Activated CD8-positive, alpha-beta memory T cell treated with anti-CD3 and anti-CD28 coated beads for 24 hours (primary cell): ENCODE data around the gene TLE3.

Experiments used
- DNase-seq: peaks from one replicate; pipeline ENCODE4 v3.0.0-alpha.2; 2020

TLE3 gene

DNA sequence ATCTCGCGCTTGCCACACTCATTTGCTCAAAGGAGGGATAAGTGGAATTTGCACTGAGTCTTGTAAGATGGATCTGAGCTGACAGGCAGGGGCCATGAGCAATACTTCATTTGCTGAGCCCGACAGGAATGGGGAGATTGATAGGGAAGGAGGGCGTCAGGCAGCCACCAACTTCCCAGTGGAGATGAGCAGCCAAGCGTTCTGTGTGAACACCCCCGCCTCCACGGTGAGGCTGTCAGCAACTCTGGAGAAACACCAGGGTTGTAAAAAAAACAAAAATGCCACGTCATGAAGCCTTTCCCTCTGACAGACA is 36.8 kb downstream of the TLE3 start:
- no peak for DNase-seq

GRCh38 chr15:70060214-70060992 is 37.3 kb downstream of the TLE3 start:
- DNase-seq, result no peak

- no peak for DNase-seq
Observed at GRCh38 chr15:70059476-70060213, 38.1 kb downstream of the TLE3 start.

GRCh38 chr15:70058642-70059360 is 38.9 kb downstream of the TLE3 start:
- no peak for DNase-seq

- DNase-seq, result no peak
Observed at GRCh38 chr15:70057931-70058641, 39.6 kb downstream of the TLE3 start.

GRCh38 chr15:70056091-70056680 is 41.5 kb downstream of the TLE3 start:
- DNase-seq, result no peak

- DNase-seq, result no peak
Observed at GRCh38 chr15:70055601-70056051, 42.1 kb downstream of the TLE3 start.

DNA sequence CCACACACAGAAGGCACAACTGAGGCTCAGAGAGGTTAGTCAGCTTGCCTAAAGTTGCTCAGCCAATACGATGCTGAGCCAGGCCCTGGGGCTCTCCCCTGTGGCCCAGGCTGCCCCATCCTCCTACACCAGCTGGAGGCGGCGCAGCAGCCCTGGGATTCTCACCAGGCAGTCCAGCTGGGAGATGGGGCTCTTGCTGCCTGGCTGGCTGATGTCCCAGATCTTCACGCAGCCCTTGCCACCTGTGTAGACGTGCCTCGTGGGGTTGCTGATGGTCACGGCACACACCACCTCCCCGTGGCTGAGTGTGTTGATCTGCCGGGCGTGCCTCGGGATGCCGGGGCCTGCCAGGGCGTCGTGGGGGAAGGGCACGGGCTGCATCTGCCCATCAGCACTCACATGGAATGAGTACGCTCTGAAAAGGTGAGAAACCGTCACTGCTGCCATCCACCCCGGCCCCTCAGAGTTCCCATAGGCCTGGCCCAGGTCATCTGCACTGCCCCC is 42.8 kb downstream of the TLE3 start:
- no peak for DNase-seq

GRCh38 chr15:70054366-70054765 is 43.4 kb downstream of the TLE3 start:
- DNase-seq, result no peak

- DNase-seq, result no peak
Observed at GRCh38 chr15:70053716-70054229, 43.9 kb downstream of the TLE3 start.

DNA sequence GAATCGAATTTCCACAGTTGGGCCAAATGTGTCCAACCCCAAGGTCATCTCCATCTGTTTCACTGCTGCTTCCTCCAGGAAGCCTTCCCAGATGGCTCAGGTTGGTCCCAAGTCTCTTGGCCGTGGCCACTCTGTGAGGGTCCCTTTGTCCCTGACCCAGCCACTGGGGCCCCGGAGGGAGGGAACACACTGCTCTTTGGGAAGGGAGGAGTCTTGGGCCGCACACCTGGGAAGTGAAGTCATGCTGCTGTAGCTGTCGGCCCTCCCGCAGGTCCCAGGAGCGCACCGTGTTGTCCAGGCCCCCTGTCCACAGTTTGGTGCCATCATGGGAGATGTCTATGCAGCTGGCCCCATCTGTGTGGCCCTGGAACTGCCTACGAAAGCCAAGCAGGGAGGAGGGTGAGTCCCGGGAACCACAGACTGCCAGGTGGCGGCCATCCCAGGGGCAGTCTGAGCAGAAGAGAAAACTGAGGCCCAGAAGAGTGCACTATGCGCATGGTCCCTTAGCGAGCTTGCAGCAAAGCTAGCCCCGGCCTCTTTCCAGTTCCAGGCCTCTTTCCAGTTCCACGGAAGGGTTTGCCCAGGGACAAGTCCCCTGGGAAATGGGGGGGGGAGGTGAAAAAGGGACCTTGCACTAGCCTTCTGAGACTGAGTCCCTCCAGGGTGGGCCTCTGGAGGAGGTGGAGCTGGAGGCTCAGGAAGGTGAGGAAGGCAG is 44.6 kb downstream of the TLE3 start:
- DNase-seq, result no peak

DNA sequence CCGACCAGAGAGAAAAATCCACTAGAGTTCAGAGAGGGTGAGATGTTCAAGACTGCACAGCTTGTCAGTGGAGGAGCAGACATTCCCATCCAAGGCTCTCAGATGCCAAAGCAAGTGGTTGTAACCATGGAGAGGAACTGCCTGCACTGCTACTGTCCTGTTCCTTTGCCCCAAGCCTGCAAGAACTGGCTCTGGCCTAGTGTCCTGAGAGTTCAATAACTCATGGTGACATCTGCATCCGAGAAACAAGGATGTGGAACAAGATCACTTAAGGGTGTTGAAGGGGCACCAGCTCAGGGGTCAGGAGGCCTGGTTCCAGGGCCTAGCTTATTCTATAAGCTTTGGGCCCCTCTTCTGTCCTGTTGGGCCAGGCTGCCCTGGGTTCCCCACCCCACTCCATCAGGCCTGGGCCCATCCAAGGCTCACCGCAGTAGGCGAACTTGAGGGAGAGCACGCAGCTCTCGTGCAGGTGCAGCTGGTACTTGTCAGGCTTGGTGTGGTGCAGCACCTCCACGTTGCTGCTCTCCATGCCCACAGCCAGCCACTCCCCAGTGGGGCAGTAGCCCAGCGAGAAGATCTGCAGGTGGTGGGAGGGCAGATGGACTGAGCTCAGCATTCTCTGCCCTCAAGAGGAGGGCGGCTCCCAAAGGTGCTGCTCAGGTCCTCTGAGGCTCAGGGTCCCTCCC is 45.6 kb downstream of the TLE3 start:
- DNase-seq, result no peak

GRCh38 chr15:70050970-70051369 is 46.7 kb downstream of the TLE3 start:
- DNase-seq, result no peak

GRCh38 chr15:70050441-70050840 is 47.3 kb downstream of the TLE3 start:
- no peak for DNase-seq

DNA sequence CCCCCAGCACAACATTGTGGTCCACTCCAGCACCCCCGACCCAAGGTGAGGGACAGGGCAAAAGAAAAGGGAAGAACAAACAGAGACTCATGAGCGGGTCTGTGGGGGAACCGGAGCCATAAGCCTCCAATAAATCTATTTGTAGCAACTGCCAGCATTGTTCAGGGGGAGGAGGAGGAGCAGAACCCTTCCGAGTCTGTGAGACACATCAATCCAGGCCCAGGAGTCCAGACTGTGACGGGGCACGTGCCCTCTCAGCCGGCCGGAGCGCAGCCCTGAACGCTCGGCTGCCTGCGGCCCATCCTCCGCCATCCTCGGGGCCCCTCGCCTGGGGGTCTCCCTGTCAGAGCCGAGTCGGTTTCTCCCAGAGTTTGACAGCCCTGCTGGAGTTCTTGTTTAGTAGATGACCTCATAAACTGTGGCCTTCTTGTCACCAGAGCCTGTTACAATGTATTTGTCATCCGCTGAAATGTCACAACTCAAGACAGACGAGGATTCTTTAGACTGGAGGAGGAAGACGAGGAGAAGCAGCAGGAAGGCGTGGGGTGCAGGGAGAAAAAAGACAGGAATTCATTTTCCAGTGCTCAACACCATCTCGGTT is 47.9 kb downstream of the TLE3 start:
- no peak for DNase-seq

- DNase-seq, result no peak
Observed at GRCh38 chr15:70048578-70049514, 48.9 kb downstream of the TLE3 start.

DNA sequence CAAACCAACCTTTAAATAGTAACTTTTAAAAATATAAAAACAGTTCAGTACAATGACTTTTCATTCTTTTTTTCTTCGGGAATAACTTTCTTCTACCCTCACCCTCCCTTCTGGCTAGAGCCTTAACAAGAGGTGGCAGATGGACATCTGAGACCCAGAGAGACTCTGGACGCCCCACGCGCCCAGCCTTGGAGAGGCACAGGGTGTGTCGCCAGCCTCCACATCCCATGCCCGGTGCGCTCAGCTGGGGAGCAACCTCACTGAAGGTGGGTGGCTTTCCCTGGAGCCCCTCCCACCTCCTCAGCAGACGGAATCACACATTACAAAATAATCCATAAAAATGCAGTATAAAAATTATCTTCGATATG is 49.5 kb downstream of the TLE3 start:
- no peak for DNase-seq

DNA sequence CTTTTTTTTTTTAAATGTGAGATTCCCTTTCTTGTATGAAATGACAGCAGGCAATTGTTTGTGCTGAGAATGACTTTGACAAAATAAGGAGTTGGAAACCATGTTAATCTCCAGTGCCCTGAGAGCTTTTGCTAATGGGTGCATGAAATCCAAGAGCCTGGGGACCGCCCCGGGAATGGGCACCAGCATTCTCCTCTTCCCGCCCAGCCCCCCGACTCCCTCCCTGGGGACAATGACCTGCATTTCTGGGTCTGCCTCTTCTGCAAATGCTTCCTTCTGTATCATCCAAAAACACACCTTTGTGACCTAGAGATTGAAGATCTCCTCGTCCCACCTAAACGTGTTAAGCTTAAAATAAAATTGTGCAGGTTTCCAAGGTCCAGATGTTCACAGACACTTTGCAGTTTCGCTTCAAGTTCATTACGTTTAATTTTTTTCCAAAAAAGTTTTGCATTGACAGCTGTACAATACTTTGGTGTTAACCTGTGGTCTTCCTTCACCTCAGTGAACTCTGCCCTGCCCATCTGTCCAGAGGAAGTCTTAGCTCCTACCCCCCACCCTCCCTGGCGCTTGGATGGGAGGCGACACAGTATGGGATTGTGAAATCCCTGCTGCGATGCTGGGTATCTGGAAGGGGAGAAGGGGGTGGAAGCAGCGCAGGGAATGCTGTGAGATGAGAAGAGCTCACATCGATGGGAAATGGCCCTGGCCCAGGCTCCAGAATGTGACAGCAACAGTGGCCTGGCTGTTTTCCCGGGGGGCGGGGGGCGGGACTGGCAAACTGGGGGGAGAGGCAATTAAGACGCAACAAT is 50.1 kb downstream of the TLE3 start:
- no peak for DNase-seq
